Pancreas (tissue), 10 donors: ENCODE measurements around the gene KCNH1. TPM values are rescaled to one million over a fixed set of nuclear protein-coding genes. Genes with fewer than 3 reads are reported as not detected.

ENCODE experiments used
- ATAC-seq, 4 donors: fragments of 200-7000 bp; cut with Tn5 transposase; one replicate each; pipeline versions ENCODE4 v1.8.0 to v1.9.1; 2020; ENCODE audit warnings: mild to moderate bottlenecking in 4 of 4, moderate library complexity in 4 of 4
- DNase-seq, 6 donors: peaks; one replicate each; pipeline ENCODE4 v3.0.0-alpha.2; 2020
- FAIRE-seq: peaks from 2 replicates; lab custom pipeline; 2012; peaks lifted over from hg19 to GRCh38; lab: Jason Lieb, UNC
- H3K27ac ChIP-seq, 4 donors: fragments of 200-600 bp; sonication (generic); 1 replicate in 3 of 4; 2 replicates in 1 of 4; pipeline versions ENCODE4 v1.5.0 to v1.8.0; 2020
- H3K27me3 ChIP-seq, 4 donors: fragments of 200-600 bp; one replicate each; pipeline ENCODE4 v1.8.0; 2021
- H3K36me3 ChIP-seq, 3 donors: fragments of 200-600 bp; sonication (generic) in 1 of 3; one replicate each; pipeline versions ENCODE4 v1.5.0 to v1.8.0; 2020 to 2021
- H3K4me1 ChIP-seq, 3 donors: fragments of 200-600 bp; one replicate each; pipeline ENCODE4 v1.8.0; 2021
- H3K4me3 ChIP-seq, 4 donors: fragments of 200-600 bp; sonication (generic) in 2 of 4; one replicate each; pipeline versions ENCODE4 v1.5.0 to v1.8.0; 2020 to 2021
- H3K9me3 ChIP-seq, 4 donors: fragments of 200-600 bp; one replicate each; pipeline ENCODE4 v1.8.0; 2021
- CTCF ChIP-seq, 4 donors: fragments of 200-600 bp; sonication (generic) in 3 of 4; IDR thresholded peaks; one replicate each; pipeline versions ENCODE4 v1.5.0 to v1.8.0; 2021; ENCODE audit warnings: antibody characterized with exemption in 4 of 4
- WGBS, 2 donors: extraction: QIAGEN DNeasy Blood & Tissue Kit; methylation state at CpG; one replicate each; pipeline ENCODE4 v1.1.7; 2013; 5-methylcytosine and 5-hydroxymethylcytosine counted together
- intact Hi-C, 3 donors: fragments of 100-400 bp; cut with DNase I; formaldehyde crosslinking; loops; one replicate each; pipeline versions ENCODE4 v1.11.1 to v1.14.2; 2022
- polyA plus RNA-seq, 2 donors: library from polyadenylated mRNA; stranded (reverse); fragments of 200-250 nt; gene quantifications; one replicate each; pipeline ENCODE4 v1.2.3, GENCODE V29; 2013
- total RNA-seq, 6 donors: library from RNA; stranded (reverse); fragmentation: NEBNext Ultra II Directional in 4 of 6; extraction: Animal tissue kit (Norgen Biotek cat#: 25700) in 4 of 6; gene quantifications; one replicate each; pipeline versions ENCODE4 v1.2.1 to v1.2.4, GENCODE V29; 2021 to 2023
- donor health status: healthy with polysubstance abuse.
- donor health status: DM: no; HTN: no; CAD: no; lungs with moderate emphysema.
- donor health status: DM: no; HTN: no; CAD: no.
- donor health status: control.
- donor health status: control.
- donor health status: Bipolar disorder and iron deficiency.
- donor health status: DM: yes; HTN: yes; CAD: no.
- donor health status: DM: no; HTN: no; CAD: no.
- donor health status: DM: no; HTN: no; CAD: no.
- donor health status: DM: yes; HTN: yes; CAD: no.

Gene KCNH1
- total and polyA plus RNA-seq, 8 donors, result 0.24 to 0.61 (median 0.36) TPM

GRCh38 chr1:210688512-210689234 lies 445.3 kb downstream of the KCNH1 start:
- peak in 1 of 4 donors; percentile 35 for ATAC-seq
- TF ChIP-seq CTCF (IDR thresholded peaks at IDR 0.05), result no peak
- no peak for DNase-seq
- Histone ChIP-seq H3K27me3 (no peaks in the 10 kb centered on the region), H3K27ac (no peak overlapping the region), H3K9me3 (no peaks in the 10 kb centered on the region), H3K36me3 (no peaks in the 10 kb centered on the region), H3K4me3 (no peak overlapping the region), H3K4me1 (no peaks in the 10 kb centered on the region)
- intact Hi-C loops, result no loop called here
- no peak for FAIRE-seq
- 60 to 79% methylated on average over 1 of the region's 1 CpG for WGBS, 2 donors

- intact Hi-C loops, result no loop called here
- DNase-seq, result no peak
- no peaks in the 10 kb centered on the region for H3K9me3 ChIP-seq
- no peak overlapping the region for H3K4me3 ChIP-seq
- no peak for FAIRE-seq
- WGBS, 2 donors, result 67 to 77% methylated on average over 7 of the region's 7 CpGs
- H3K36me3 ChIP-seq, result no peaks in the 10 kb centered on the region
- no peak for TF ChIP-seq CTCF (IDR thresholded peaks at IDR 0.05)
- H3K27ac ChIP-seq, result no peak overlapping the region
- ATAC-seq, result no peak
- no peaks in the 10 kb centered on the region for H3K4me1 ChIP-seq
- no peaks in the 10 kb centered on the region for H3K27me3 ChIP-seq
Measured at GRCh38 chr1:210687582-210688279, 446.2 kb downstream of the KCNH1 start.

GRCh38 chr1:210686841-210687240 lies 447.1 kb downstream of the KCNH1 start:
- Histone ChIP-seq H3K36me3 (no peaks in the 10 kb centered on the region), H3K4me1 (no peaks in the 10 kb centered on the region), H3K9me3 (no peaks in the 10 kb centered on the region), H3K4me3 (no peak overlapping the region), H3K27me3 (no peaks in the 10 kb centered on the region), H3K27ac (no peak overlapping the region)
- FAIRE-seq, result no peak
- DNase-seq, result no peak
- intact Hi-C loops, result no loop called here
- TF ChIP-seq CTCF (IDR thresholded peaks at IDR 0.05), result no peak
- ATAC-seq, result no peak
- 42 to 47% methylated on average over 3 of the region's 3 CpGs for WGBS, 2 donors

- FAIRE-seq, result no peak
- no peak for ATAC-seq
Measured at GRCh38 chr1:210685295-210685650, 448.7 kb downstream of the KCNH1 start.

More at GRCh38 chr1:210685295-210685650, 448.7 kb downstream of the KCNH1 start:
- no peaks in the 10 kb centered on the region for H3K4me1 ChIP-seq
- no peak overlapping the region for H3K4me3 ChIP-seq
- 83 to 95% methylated on average over 3 of the region's 3 CpGs for WGBS, 2 donors
- no peaks in the 10 kb centered on the region for H3K9me3 ChIP-seq
- H3K27ac ChIP-seq, result no peak overlapping the region
- TF ChIP-seq CTCF (IDR thresholded peaks at IDR 0.05), result no peak
- no peaks in the 10 kb centered on the region for H3K36me3 ChIP-seq
- no peaks in the 10 kb centered on the region for H3K27me3 ChIP-seq
- intact Hi-C loops, result no loop called here
- DNase-seq, result no peak
